OCI-LY7 (cell line): Measurements from ENCODE around the gene PALD1. TPM values are rescaled to one million over a fixed set of nuclear protein-coding genes. Genes with fewer than 3 reads are reported as not detected.

Experiments
- BruUV-seq: library from RNA; stranded (reverse); fragments of 400-500 nt; replicated peaks from 2 replicates; lab custom pipeline; 2021; lab: Mats Ljungman, UMichigan
- CTCF ChIA-PET: fragments of 300-600 bp; sonication (Branson Sonifier 250); formaldehyde crosslinking; loops from one replicate; lab custom pipeline; 2022; ENCODE audit warnings: antibody characterized with exemption; ENCODE audit not compliant: unreplicated experiment; lab: Charles Lee
- POLR2A ChIA-PET: fragments of 300-600 bp; sonication (Branson Sonifier 250); formaldehyde crosslinking; loops from one replicate; lab custom pipeline; 2022; ENCODE audit warnings: antibody characterized with exemption; lab: Charles Lee
- DNase-seq: peaks from one replicate; pipeline ENCODE4 v3.0.0-alpha.2; 2015; ENCODE audit warnings: low spot score
- H2AFZ ChIP-seq: fragments of 200-600 bp; sonication (generic), shearing (Covaris generic); 2 replicates; pipeline ENCODE4 v1.6.1; 2014; ENCODE audit warnings: mild to moderate bottlenecking, antibody characterized with exemption, low read length, moderate library complexity
- H3K27ac ChIP-seq: fragments of 200-600 bp; sonication (generic); 2 replicates; pipeline ENCODE4 v1.5.1; 2014; ENCODE audit warnings: mixed run types, low read depth, mild to moderate bottlenecking, moderate library complexity, low read length, inconsistent platforms; ENCODE audit not compliant: poor library complexity, severe bottlenecking
- H3K36me3 ChIP-seq: fragments of 200-600 bp; sonication (generic); 2 replicates; pipeline ENCODE4 v1.6.1; 2014; ENCODE audit warnings: mild to moderate bottlenecking, antibody characterized with exemption, low read length, moderate library complexity, mixed read lengths; ENCODE audit not compliant: insufficient read depth
- H3K4me1 ChIP-seq: fragments of 200-600 bp; sonication (generic); 2 replicates; pipeline ENCODE4 v1.5.1; 2014; ENCODE audit warnings: mild to moderate bottlenecking, low read length; ENCODE audit not compliant: insufficient read depth, poor library complexity, severe bottlenecking
- H3K4me2 ChIP-seq: fragments of 200-600 bp; sonication (generic); 2 replicates; pipeline ENCODE4 v1.6.1; 2014; ENCODE audit warnings: mild to moderate bottlenecking, low read length
- H3K4me3 ChIP-seq: fragments of 200-600 bp; sonication (generic); 2 replicates; pipeline ENCODE4 v1.5.1; 2014; ENCODE audit warnings: mild to moderate bottlenecking, low read depth, low read length; ENCODE audit not compliant: poor library complexity, severe bottlenecking
- H3K79me2 ChIP-seq: fragments of 200-600 bp; sonication (generic); 2 replicates; pipeline ENCODE4 v1.6.1; 2016; ENCODE audit warnings: low read depth, mild to moderate bottlenecking, low read length, moderate library complexity, mixed read lengths; ENCODE audit not compliant: insufficient read depth
- H3K9me2 ChIP-seq: fragments of 200-600 bp; sonication (generic); 2 replicates; pipeline ENCODE4 v1.6.1; 2016; ENCODE audit warnings: mild to moderate bottlenecking, low read length, mixed read lengths; ENCODE audit not compliant: insufficient read depth
- H3K9me3 ChIP-seq: fragments of 200-600 bp; sonication (generic); 2 replicates; pipeline ENCODE4 v1.6.1; 2014; ENCODE audit warnings: mild to moderate bottlenecking, mixed run types, low read length, mixed read lengths
- H4K20me1 ChIP-seq: fragments of 200-600 bp; sonication (generic); 2 replicates; pipeline ENCODE4 v1.6.1; 2014; ENCODE audit warnings: mild to moderate bottlenecking, antibody characterized with exemption, low read length, moderate library complexity, mixed read lengths; ENCODE audit not compliant: insufficient read depth
- CTCF ChIP-seq: fragments of 200-600 bp; sonication (generic); conservative IDR thresholded peaks from 2 replicates; pipeline ENCODE4 v1.5.1; 2014; ENCODE audit warnings: mild to moderate bottlenecking, antibody characterized with exemption, low read length, moderate library complexity, mixed read lengths
- EZH2phosphoT487 ChIP-seq: fragments of 200-600 bp; sonication (generic); IDR thresholded peaks from 2 replicates; pipeline ENCODE4 v1.6.1; 2018; ENCODE audit warnings: low read depth, borderline replicate concordance, mild to moderate bottlenecking, mixed run types, antibody characterized with exemption, low read length, moderate library complexity, mixed read lengths
- intact Hi-C: fragments of 100-400 bp; cut with micrococcal nuclease; formaldehyde crosslinking; loops from one replicate; pipeline ENCODE4 v1.10.0; 2022; ENCODE audit not compliant: unreplicated experiment
- total RNA-seq, 2 experiments: library from RNA; depleted of rRNA in 1 of 2; stranded (reverse); fragments of >200 nt in 1 of 2; shearing (Covaris generic) in 1 of 2; gene quantifications; 2 replicates each; pipeline ENCODE4 v1.2.3, GENCODE V29; 2014 to 2022

Gene PALD1
- total RNA-seq, 2 experiments from 2014 or later: 52.7 to 66.7 TPM

GRCh38 chr10:70492786-70493659, 14.5 kb downstream of the PALD1 start:
- ChIA-PET CTCF (interaction anchor here (0.5 to 1.1 kb wide), 3 partner anchors 12 to 24 kb away, joined by 4 to 7 read pairs (median 4); no protein-coding TSS in a partner anchor), POLR2A (interaction anchor here (0.6 to 5.1 kb wide), 10 partner anchors 12 to 68 kb away, joined by 3 to 35 read pairs (median 4); partner anchors contain the start of gene PALD1)
- H2AFZ ChIP-seq: no peak overlapping the region
- TF ChIP-seq CTCF: no peak
- TF ChIP-seq EZH2phosphoT487: no peak
- no peaks in the 10 kb centered on the region for H4K20me1 ChIP-seq
- no peaks in the 10 kb centered on the region for H3K9me3 ChIP-seq
- no TSS peak for BruUV-seq
- H3K4me1 ChIP-seq: peaks cover 99% of the 10 kb centered on the region
- peak overlapping the region; percentile 95 for H3K4me2 ChIP-seq
- intact Hi-C loops: loop anchor here (1.0 kb wide), 1 partner anchor 16 kb away; no protein-coding TSS in a partner anchor
- peaks cover 25% of the 10 kb centered on the region for H3K36me3 ChIP-seq
- H3K4me3 ChIP-seq: peak overlapping the region; percentile 64
- no peaks in the 10 kb centered on the region for H3K9me2 ChIP-seq
- peak overlapping the region; percentile 98 for H3K27ac ChIP-seq
- H3K79me2 ChIP-seq: peaks cover 76% of the 10 kb centered on the region
- DNase-seq: peak; percentile 89

- peak; percentile 97 for DNase-seq
- no peaks in the 10 kb centered on the region for H3K9me3 ChIP-seq
- TF ChIP-seq CTCF (no peak), EZH2phosphoT487 (no peak)
- no TSS peak for BruUV-seq
- peaks cover 99% of the 10 kb centered on the region for H3K4me1 ChIP-seq
- intact Hi-C loops: loop anchor here (1.0 kb wide), 1 partner anchor 16 kb away; no protein-coding TSS in a partner anchor
- H3K79me2 ChIP-seq: peaks cover 76% of the 10 kb centered on the region
- H2AFZ ChIP-seq: no peak overlapping the region
- ChIA-PET CTCF (interaction anchor here (0.5 to 1.1 kb wide), 3 partner anchors 13 to 25 kb away, joined by 4 to 7 read pairs (median 4); no protein-coding TSS in a partner anchor), POLR2A (interaction anchor here (0.6 to 5.1 kb wide), 8 partner anchors 11 to 68 kb away, joined by 3 to 35 read pairs (median 6); partner anchors contain the start of gene PALD1)
- no peaks in the 10 kb centered on the region for H3K9me2 ChIP-seq
- H3K4me2 ChIP-seq: peak overlapping the region; percentile 95
- H3K36me3 ChIP-seq: peaks cover 30% of the 10 kb centered on the region; the same call in 1 of the 2 replicates
- H3K4me3 ChIP-seq: peak overlapping the region; percentile 64
- peak overlapping the region; percentile 98 for H3K27ac ChIP-seq
- H4K20me1 ChIP-seq: no peaks in the 10 kb centered on the region
Observed at GRCh38 chr10:70493660-70494234, 15.2 kb downstream of the PALD1 start.
